Endothelial cell of umbilical vein (primary cell): ENCODE data around the gene DAPK2. TPM values are rescaled to one million over a fixed set of nuclear protein-coding genes. Genes with fewer than 3 reads are reported as not detected.

Source experiments
- BruUV-seq: library from RNA; stranded (reverse); fragments of 400-500 nt; replicated peaks from 2 replicates; lab custom pipeline; 2021; lab: Mats Ljungman, UMichigan
- CTCF ChIA-PET: fragments of 300-600, 350-600 bp; sonication (Branson Sonifier 250); formaldehyde crosslinking; loops from one replicate; lab custom pipeline; 2021; ENCODE audit warnings: antibody characterized with exemption, inconsistent platforms; lab: Charles Lee
- POLR2A ChIA-PET: fragments of 300-600, 350-600 bp; sonication (Branson Sonifier 250); formaldehyde crosslinking; loops from one replicate; lab custom pipeline; 2021; ENCODE audit warnings: antibody characterized with exemption, inconsistent platforms; lab: Charles Lee
- DNase-seq: peaks from one replicate; pipeline ENCODE4 v3.0.0-alpha.2; 2011; ENCODE audit warnings: low read depth, low spot score
- FAIRE-seq: peaks from 2 replicates; lab custom pipeline; 2011; peaks lifted over from hg19 to GRCh38; lab: Jason Lieb, UNC
- H2AFZ ChIP-seq: 2 replicates; pipeline ENCODE4 v1.6.0; 2012; ENCODE audit warnings: low read depth, low read length, control low read depth, inconsistent platforms
- H3K27ac ChIP-seq: 2 replicates; pipeline ENCODE4 v1.5.1; 2011; ENCODE audit warnings: low read depth, mild to moderate bottlenecking, control low read depth, low read length, moderate library complexity; ENCODE audit not compliant: insufficient read depth
- H3K27me3 ChIP-seq, 2 experiments: 2 replicates each; pipeline versions ENCODE4 v1.6.0 to v1.6.1; 2011; ENCODE audit warnings: low read length in 2 of 2, mixed read lengths in 1 of 2; ENCODE audit not compliant: control insufficient read depth in 2 of 2, insufficient read depth in 2 of 2
- H3K36me3 ChIP-seq, 2 experiments: 2 replicates in 1 of 2; 3 replicates in 1 of 2; pipeline ENCODE4 v1.5.1; 2011; ENCODE audit warnings: low read length in 2 of 2, mild to moderate bottlenecking in 1 of 2, moderate library complexity in 1 of 2; ENCODE audit not compliant: control insufficient read depth in 2 of 2, insufficient read depth in 2 of 2; ENCODE audit errors: extremely low read depth in 1 of 2
- H3K4me1 ChIP-seq: 3 replicates; pipeline ENCODE4 v1.5.1; 2011; ENCODE audit warnings: mild to moderate bottlenecking, low read length; ENCODE audit not compliant: control insufficient read depth, insufficient read depth; ENCODE audit errors: extremely low read depth
- H3K4me2 ChIP-seq: 2 replicates; pipeline ENCODE4 v1.6.1; 2011; ENCODE audit warnings: low read length, control low read depth, mixed read lengths; ENCODE audit not compliant: insufficient read depth
- H3K4me3 ChIP-seq, 3 experiments: fragments of 200-600 bp in 1 of 3; sonication (generic), shearing (Covaris generic) in 1 of 3; replicated peaks in 1 of 3; 2 replicates each; pipeline ENCODE4 v1.5.1; 2011 to 2016; ENCODE audit warnings: control low read depth in 3 of 3, low read length in 3 of 3, mild to moderate bottlenecking in 2 of 3, inconsistent platforms in 1 of 3, low read depth in 1 of 3, moderate library complexity in 1 of 3; ENCODE audit not compliant: insufficient read depth in 1 of 3
- H3K79me2 ChIP-seq: 2 replicates; pipeline ENCODE4 v1.6.0; 2012; ENCODE audit warnings: low read length, inconsistent platforms; ENCODE audit not compliant: control insufficient read depth, insufficient read depth
- H3K9ac ChIP-seq: replicated peaks from 2 replicates; pipeline ENCODE3; 2011; ENCODE audit warnings: low read length, control low read depth; ENCODE audit not compliant: insufficient read depth; ENCODE audit errors: extremely low read depth
- H3K9me1 ChIP-seq: replicated peaks from 3 replicates; pipeline ENCODE4 v1.6.0; 2011; ENCODE audit warnings: mild to moderate bottlenecking, low read length; ENCODE audit not compliant: control insufficient read depth, insufficient read depth; ENCODE audit errors: extremely low read depth
- H3K9me3 ChIP-seq: replicated peaks from 2 replicates; pipeline ENCODE4 v1.5.1; 2012; ENCODE audit warnings: low read length, inconsistent platforms; ENCODE audit not compliant: control insufficient read depth, insufficient read depth
- H4K20me1 ChIP-seq: replicated peaks from 2 replicates; pipeline ENCODE3; 2011; ENCODE audit warnings: mild to moderate bottlenecking, low read length; ENCODE audit not compliant: control insufficient read depth, insufficient read depth; ENCODE audit errors: extremely low read depth
- EZH2 ChIP-seq: IDR thresholded peaks from 2 replicates; pipeline ENCODE4 v1.6.1; 2012; ENCODE audit warnings: borderline replicate concordance, low read depth, mild to moderate bottlenecking, moderate library complexity, low read length, inconsistent platforms; ENCODE audit not compliant: severe bottlenecking
- FOS ChIP-seq: IDR thresholded peaks from 2 replicates; pipeline ENCODE4 v1.6.1; 2011; ENCODE audit warnings: mild to moderate bottlenecking, low read length, moderate library complexity, borderline replicate concordance; ENCODE audit not compliant: insufficient read depth
- GATA2 ChIP-seq: IDR thresholded peaks from 2 replicates; pipeline ENCODE4 v1.7.0; 2011; ENCODE audit warnings: low read depth, mild to moderate bottlenecking, moderate library complexity, mixed read lengths, low read length; ENCODE audit not compliant: insufficient read length, insufficient read depth
- JUN ChIP-seq: IDR thresholded peaks from 2 replicates; pipeline ENCODE4 v1.6.1; 2011; ENCODE audit warnings: borderline replicate concordance, low read depth; ENCODE audit not compliant: insufficient read length, insufficient read depth
- MYC ChIP-seq: IDR thresholded peaks from one replicate; pipeline ENCODE4 v1.6.1; 2011; ENCODE audit warnings: mild to moderate bottlenecking, low read depth, low read length
- POLR2A ChIP-seq: IDR thresholded peaks from 2 replicates; pipeline ENCODE4 v1.6.1; 2012; ENCODE audit warnings: low read depth, mild to moderate bottlenecking, control low read depth, low read length
- POLR2AphosphoS5 ChIP-seq: IDR thresholded peaks from 2 replicates; pipeline ENCODE4 v1.6.1; 2012; ENCODE audit warnings: low read depth, mild to moderate bottlenecking, control low read depth, low read length, moderate library complexity; ENCODE audit not compliant: insufficient read depth
- dilution Hi-C: fragments of 300-500 bp; cut with MboI; formaldehyde crosslinking; loops from one replicate; pipeline ENCODE4 v1.15.0; 2019; ENCODE audit warnings: low sequenced_read_pairs; ENCODE audit not compliant: extremely low pct_ligation_motif_present
- intact Hi-C: fragments of 100-400 bp; cut with micrococcal nuclease; formaldehyde crosslinking; loops from one replicate; pipeline ENCODE4 v1.10.0; 2022
- polyA plus RNA-seq, 4 experiments: library from polyadenylated mRNA; depleted of rRNA in 3 of 4; stranded (reverse) in 3 of 4; unstranded in 1 of 4; fragments of >200 nt; gene quantifications; 2 replicates each; pipeline versions ENCODE4 v1.2.1 to v1.2.3, GENCODE V29; 2011 to 2012; ENCODE audit warnings: missing spikeins in 1 of 4
- total RNA-seq: library from RNA; stranded (reverse); gene quantifications from 2 replicates; pipeline ENCODE4 v1.2.3, GENCODE V29; 2021
- TF ChIP-seq, protein P1 (sequence below), 2 donors: IDR thresholded peaks; 1 replicate in 1 of 2; 2 replicates in 1 of 2; pipeline ENCODE4 v1.5.1; 2011; ENCODE audit warnings: low read length in 2 of 2, mild to moderate bottlenecking in 2 of 2, moderate library complexity in 2 of 2, control low read depth in 1 of 2, inconsistent platforms in 1 of 2, low read depth in 1 of 2; ENCODE audit not compliant: insufficient read depth in 1 of 2; ENCODE audit errors: extremely low read depth in 1 of 2
- TF ChIP-seq, protein P2 (sequence below): IDR thresholded peaks from 2 replicates; pipeline ENCODE4 v1.6.1; 2011; ENCODE audit not compliant: insufficient read depth, insufficient read length

DAPK2 gene
- total and polyA plus RNA-seq, 2 donors (not counting 3 experiments of a cell fraction or from before 2014, with no cell fraction given) = 2.8 to 6.7 TPM

DNA sequence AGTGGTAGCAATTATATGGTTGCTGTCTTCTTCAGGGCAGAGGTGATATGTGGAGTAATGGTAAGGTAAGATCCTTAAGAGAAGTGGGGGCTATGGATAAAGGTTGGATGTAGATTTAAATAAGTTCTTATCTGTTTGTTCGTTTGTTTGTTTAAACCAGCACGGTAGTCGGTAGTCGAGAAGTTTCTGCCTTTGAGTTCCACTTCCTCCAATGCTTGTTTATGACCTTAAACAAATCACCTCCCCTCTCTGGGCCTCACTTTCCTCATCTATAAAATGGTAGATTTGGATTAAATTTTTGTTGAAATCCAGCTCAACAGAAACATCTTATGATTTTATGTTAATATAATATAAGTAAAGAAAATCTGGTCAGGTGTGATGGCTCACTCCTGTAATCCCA is 11.8 kb downstream of the DAPK2 start:
- H3K9me1 ChIP-seq = no peaks in the 10 kb centered on the region
- DNase-seq = no peak
- CTCF ChIA-PET = interaction anchor here (1.3 kb wide), 1 partner anchor 12 kb away, joined by 3 read pairs; the partner anchor contains the start of gene DAPK2
- H3K4me1 ChIP-seq = no peaks in the 10 kb centered on the region
- no peak overlapping the region for H3K9ac ChIP-seq
- no peaks in the 10 kb centered on the region for H3K36me3 ChIP-seq
- H3K4me3 ChIP-seq = no peak overlapping the region
- H3K27ac ChIP-seq = no peak overlapping the region
- no peak overlapping the region for H3K4me2 ChIP-seq
- dilution Hi-C loops (no loop called here), intact Hi-C loops (no loop called here)
- H4K20me1 ChIP-seq = no peaks in the 10 kb centered on the region
- BruUV-seq = no TSS peak
- no peaks in the 10 kb centered on the region for H3K79me2 ChIP-seq
- peaks cover 2 to 6% of the 10 kb centered on the region in 2 experiments for H3K27me3 ChIP-seq
- POLR2A ChIA-PET = no interaction called here
- FAIRE-seq = no peak
- no peak overlapping the region for H2AFZ ChIP-seq
- TF ChIP-seq, protein P1, sequence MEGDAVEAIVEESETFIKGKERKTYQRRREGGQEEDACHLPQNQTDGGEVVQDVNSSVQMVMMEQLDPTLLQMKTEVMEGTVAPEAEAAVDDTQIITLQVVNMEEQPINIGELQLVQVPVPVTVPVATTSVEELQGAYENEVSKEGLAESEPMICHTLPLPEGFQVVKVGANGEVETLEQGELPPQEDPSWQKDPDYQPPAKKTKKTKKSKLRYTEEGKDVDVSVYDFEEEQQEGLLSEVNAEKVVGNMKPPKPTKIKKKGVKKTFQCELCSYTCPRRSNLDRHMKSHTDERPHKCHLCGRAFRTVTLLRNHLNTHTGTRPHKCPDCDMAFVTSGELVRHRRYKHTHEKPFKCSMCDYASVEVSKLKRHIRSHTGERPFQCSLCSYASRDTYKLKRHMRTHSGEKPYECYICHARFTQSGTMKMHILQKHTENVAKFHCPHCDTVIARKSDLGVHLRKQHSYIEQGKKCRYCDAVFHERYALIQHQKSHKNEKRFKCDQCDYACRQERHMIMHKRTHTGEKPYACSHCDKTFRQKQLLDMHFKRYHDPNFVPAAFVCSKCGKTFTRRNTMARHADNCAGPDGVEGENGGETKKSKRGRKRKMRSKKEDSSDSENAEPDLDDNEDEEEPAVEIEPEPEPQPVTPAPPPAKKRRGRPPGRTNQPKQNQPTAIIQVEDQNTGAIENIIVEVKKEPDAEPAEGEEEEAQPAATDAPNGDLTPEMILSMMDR (IDR thresholded peaks at IDR 0.05; ENCODE audit: extremely low read depth in 1 of 2, insufficient read depth in 1 of 2, low read depth in 1 of 2, low read length in 2 of 2) = no peak
- TF ChIP-seq POLR2A (no peak), MYC (no peak), POLR2AphosphoS5 (no peak), FOS (no peak), JUN (no peak), EZH2 (no peak), GATA2 (no peak)
- TF ChIP-seq, protein P2, sequence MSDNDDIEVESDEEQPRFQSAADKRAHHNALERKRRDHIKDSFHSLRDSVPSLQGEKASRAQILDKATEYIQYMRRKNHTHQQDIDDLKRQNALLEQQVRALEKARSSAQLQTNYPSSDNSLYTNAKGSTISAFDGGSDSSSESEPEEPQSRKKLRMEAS = no peak
- H3K9me3 ChIP-seq = no peaks in the 10 kb centered on the region
